ENCODE results near the gene RNF26.
A peak's percentile ranks its signal among the peaks of the same experiment; 100 is the strongest.

Gene RNF26

GRCh38 chr11:119334174-119334930, at the start of gene RNF26:
TSS of gene RNF26 (plus strand) at chr11:119334527. CDS start at chr11:119335123, 596 bp downstream.
- DNase-seq (ENCODE audit: low read depth): peak; percentile 86

GRCh38 chr11:119285431-119285830, 48.9 kb upstream of the RNF26 start:
- DNase-seq (ENCODE audit: low read depth): no peak

GRCh38 chr11:119288219-119288618, 46.1 kb upstream of the RNF26 start:
- DNase-seq (ENCODE audit: low read depth): no peak

GRCh38 chr11:119290894-119291497, 43.3 kb upstream of the RNF26 start:
- no peak for DNase-seq (ENCODE audit: low read depth)

- DNase-seq (ENCODE audit: low read depth): no peak
Measured at GRCh38 chr11:119293461-119293860, 40.9 kb upstream of the RNF26 start.

DNA sequence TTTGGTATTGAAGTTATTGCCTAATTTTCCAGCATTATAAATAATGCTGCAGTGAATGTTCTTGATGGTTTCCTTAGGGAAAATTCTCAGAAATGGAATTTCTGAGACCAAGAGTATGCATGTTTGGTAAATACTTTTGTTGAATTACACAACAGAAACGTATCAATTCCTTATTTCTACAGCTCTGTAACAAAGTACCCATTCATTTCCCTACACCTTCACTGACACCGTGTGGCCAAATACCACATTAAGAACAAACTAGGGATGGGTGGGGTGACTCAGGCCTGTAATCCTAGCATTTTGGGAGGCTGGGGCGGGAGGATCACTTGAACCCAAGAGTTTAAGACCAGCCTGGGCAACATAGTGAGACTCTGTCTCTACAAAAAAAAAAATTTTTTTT, 39.1 kb upstream of the RNF26 start:
- no peak for DNase-seq (ENCODE audit: low read depth)

- DNase-seq (ENCODE audit: low read depth): no peak
Measured at GRCh38 chr11:119297938-119298337, 36.4 kb upstream of the RNF26 start.

GRCh38 chr11:119298726-119299125, 35.6 kb upstream of the RNF26 start:
- no peak for DNase-seq (ENCODE audit: low read depth)

DNA sequence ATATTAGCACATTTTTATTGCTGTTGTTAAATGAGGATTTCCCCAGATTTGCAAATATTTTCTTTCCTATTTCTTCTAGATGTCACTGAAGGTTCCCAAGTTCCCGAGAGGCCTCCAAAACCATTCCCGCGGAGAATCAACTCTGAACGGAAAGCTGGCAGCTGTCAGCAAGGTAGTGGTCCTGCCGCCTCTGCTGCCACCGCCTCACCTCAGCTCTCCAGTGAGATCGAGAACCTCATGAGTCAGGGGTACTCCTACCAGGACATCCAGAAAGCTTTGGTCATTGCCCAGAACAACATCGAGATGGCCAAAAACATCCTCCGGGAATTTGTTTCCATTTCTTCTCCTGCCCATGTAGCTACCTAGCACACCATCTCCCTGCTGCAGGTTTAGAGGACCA, 34.9 kb upstream of the RNF26 start:
- no peak for DNase-seq (ENCODE audit: low read depth)

DNA sequence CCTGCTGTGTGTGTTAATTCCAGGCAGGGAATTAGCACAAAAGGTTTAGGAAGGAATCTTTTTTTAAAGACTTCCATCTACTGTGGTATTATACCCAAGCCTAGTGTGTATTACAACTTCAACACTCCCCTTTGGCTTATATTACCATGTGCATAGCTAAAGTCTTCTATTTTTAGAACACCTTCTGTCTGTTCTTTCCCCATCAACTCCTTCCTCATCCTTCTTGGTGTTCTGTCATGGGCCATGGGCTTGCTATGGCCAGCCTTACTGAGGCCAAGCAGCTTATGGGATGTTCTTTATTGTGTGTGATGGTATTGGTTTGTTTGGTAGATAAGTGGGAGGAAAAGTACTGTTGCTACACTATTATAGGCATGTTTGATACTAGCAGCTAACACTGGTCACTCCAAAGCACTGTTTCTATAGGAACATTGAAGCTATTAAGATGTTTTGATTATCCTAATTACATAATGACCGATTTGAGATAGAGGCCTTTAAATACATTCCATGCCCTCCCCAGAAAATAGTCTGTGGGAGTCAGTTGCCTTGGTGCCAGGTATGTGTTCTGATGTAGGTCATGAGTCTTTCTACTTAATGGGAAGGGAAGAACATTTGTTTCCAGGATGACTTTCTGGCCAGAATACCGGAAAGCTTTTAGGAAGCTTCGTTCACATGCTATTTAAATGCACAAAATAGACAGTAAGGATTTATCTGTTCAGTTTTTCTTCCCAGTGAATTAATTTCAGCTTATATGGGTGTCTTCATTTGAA, 33.9 kb upstream of the RNF26 start:
- DNase-seq (ENCODE audit: low read depth): no peak

DNA sequence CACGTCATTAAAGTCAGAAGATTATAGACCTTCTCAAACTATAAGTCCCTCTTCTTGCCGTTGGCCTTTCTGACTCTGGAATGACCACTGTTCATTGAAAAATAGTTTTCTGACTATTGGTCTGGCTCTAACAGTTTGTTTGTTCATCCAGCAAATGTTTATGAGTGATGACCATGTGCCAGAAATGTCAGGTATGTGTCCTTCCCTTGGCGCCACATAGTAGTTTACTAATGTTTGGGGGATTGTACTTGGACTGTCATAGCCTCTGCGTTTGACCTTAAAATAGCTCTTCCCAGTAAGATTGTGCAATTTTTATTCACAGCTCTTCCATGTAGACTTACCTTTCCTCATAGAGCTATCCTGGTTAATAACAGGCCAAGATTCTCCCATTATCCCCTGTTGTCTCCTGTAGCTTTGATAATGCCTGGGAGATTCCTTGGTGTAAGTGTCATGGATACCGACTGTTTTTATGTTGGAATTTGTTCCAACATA, 31.1 kb upstream of the RNF26 start:
- no peak for DNase-seq (ENCODE audit: low read depth)

GRCh38 chr11:119305556-119306372, 28.6 kb upstream of the RNF26 start:
- no peak for DNase-seq (ENCODE audit: low read depth)

- DNase-seq (ENCODE audit: low read depth): no peak
Measured at GRCh38 chr11:119306373-119306890, 27.9 kb upstream of the RNF26 start.

GRCh38 chr11:119307219-119307618, 27.1 kb upstream of the RNF26 start:
- DNase-seq (ENCODE audit: low read depth): no peak

GRCh38 chr11:119307974-119308373, 26.4 kb upstream of the RNF26 start:
- DNase-seq (ENCODE audit: low read depth): no peak

- DNase-seq (ENCODE audit: low read depth): no peak
Measured at GRCh38 chr11:119309411-119309810, 24.9 kb upstream of the RNF26 start.

GRCh38 chr11:119309953-119310681, 24.2 kb upstream of the RNF26 start:
- DNase-seq (ENCODE audit: low read depth): no peak

- no peak for DNase-seq (ENCODE audit: low read depth)
Measured at GRCh38 chr11:119310682-119311052, 23.7 kb upstream of the RNF26 start.

GRCh38 chr11:119314726-119315125, 19.6 kb upstream of the RNF26 start:
- DNase-seq (ENCODE audit: low read depth): no peak

- DNase-seq (ENCODE audit: low read depth): no peak
Measured at GRCh38 chr11:119315131-119316015, 19.0 kb upstream of the RNF26 start.

Measured in stimulated activated CD8-positive, alpha-beta memory T cell treated with anti-CD3 and anti-CD28 coated beads, Interleukin-7, amount 100 ng/mL, for 24 hours (primary cell).